Ovary (tissue), 3 donors: Measurements from ENCODE around the gene DEPDC1B.

Source experiments
- EP300 ChIP-seq: sonication (generic); formaldehyde crosslinking; IDR thresholded peaks from one replicate; pipeline ENCODE4 v1.6.1; 2017; ENCODE audit warnings: antibody characterized with exemption
- POLR2A ChIP-seq: fragments of 450-650 bp; IDR thresholded peaks from one replicate; pipeline ENCODE4 v1.6.1; 2017; ENCODE audit warnings: antibody characterized with exemption, mild to moderate bottlenecking, moderate library complexity
- TF ChIP-seq, protein P1 (sequence below), 3 donors: fragments of 450-650 bp in 2 of 3; fragments of 200-600 bp in 1 of 3; IDR thresholded peaks; one replicate each; pipeline versions ENCODE4 v1.5.1 to v1.8.0; 2016 to 2022; ENCODE audit warnings: antibody characterized with exemption in 3 of 3, mild to moderate bottlenecking in 1 of 3
- donor health status: DM: no; HTN: no; CAD: no.

DNA sequence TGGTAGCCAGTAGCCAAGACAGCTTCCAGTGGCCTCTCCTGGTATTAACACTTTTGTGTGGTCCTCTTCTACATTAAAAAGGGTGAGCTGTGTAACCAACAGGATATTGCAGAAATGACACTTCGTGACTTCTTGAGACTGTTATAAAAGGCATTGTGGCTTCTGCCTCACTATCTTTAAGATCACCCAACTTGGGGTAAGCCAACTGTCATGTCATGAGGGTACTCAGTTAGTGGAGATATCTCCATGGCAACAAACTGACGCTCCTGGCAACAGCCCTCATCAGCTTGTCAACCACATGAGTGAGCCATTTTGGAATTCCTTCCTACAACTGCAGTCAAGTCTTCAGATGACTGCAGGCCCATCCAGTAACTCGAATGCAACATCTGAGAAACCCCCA is 121.7 kb downstream of the DEPDC1B start:
- TF ChIP-seq, protein P1, sequence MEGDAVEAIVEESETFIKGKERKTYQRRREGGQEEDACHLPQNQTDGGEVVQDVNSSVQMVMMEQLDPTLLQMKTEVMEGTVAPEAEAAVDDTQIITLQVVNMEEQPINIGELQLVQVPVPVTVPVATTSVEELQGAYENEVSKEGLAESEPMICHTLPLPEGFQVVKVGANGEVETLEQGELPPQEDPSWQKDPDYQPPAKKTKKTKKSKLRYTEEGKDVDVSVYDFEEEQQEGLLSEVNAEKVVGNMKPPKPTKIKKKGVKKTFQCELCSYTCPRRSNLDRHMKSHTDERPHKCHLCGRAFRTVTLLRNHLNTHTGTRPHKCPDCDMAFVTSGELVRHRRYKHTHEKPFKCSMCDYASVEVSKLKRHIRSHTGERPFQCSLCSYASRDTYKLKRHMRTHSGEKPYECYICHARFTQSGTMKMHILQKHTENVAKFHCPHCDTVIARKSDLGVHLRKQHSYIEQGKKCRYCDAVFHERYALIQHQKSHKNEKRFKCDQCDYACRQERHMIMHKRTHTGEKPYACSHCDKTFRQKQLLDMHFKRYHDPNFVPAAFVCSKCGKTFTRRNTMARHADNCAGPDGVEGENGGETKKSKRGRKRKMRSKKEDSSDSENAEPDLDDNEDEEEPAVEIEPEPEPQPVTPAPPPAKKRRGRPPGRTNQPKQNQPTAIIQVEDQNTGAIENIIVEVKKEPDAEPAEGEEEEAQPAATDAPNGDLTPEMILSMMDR (IDR thresholded peaks at IDR 0.05): no peak
- no peak for TF ChIP-seq POLR2A
- no peak for TF ChIP-seq EP300
